Liver (tissue), 9 donors: ENCODE measurements around the gene B4GALT2. TPM values are rescaled to one million over a fixed set of nuclear protein-coding genes. Genes with fewer than 3 reads are reported as not detected.

Source experiments
- DNase-seq: peaks from one replicate; pipeline ENCODE4 v3.0.0-alpha.2; 2017; ENCODE audit warnings: low spot score
- H3K27ac ChIP-seq, 2 donors: one replicate each; pipeline ENCODE4 v1.7.0; 2013; ENCODE audit warnings: inconsistent platforms in 2 of 2, low read length in 2 of 2, control low read depth in 1 of 2, low read depth in 1 of 2, mild to moderate bottlenecking in 1 of 2
- H3K27me3 ChIP-seq, 4 donors: one replicate each; pipeline versions ENCODE4 v1.6.1 to v1.7.0; 2013; ENCODE audit warnings: low read length in 3 of 4, inconsistent platforms in 1 of 4, mild to moderate bottlenecking in 1 of 4, moderate library complexity in 1 of 4; ENCODE audit not compliant: control insufficient read depth in 4 of 4, insufficient read depth in 4 of 4
- H3K36me3 ChIP-seq, 4 donors: one replicate each; pipeline versions ENCODE4 v1.6.1 to v1.7.0; 2013; ENCODE audit warnings: low read length in 3 of 4, mild to moderate bottlenecking in 3 of 4, low read depth in 1 of 4, moderate library complexity in 1 of 4; ENCODE audit not compliant: control insufficient read depth in 4 of 4, insufficient read depth in 3 of 4
- H3K4me1 ChIP-seq, 4 donors: one replicate each; pipeline versions ENCODE4 v1.6.1 to v1.7.0; 2013; ENCODE audit warnings: low read length in 3 of 4, mild to moderate bottlenecking in 3 of 4, moderate library complexity in 1 of 4; ENCODE audit not compliant: control insufficient read depth in 4 of 4, insufficient read depth in 4 of 4
- H3K4me3 ChIP-seq, 3 donors: one replicate each; pipeline versions ENCODE4 v1.6.1 to v1.7.0; 2013; ENCODE audit warnings: low read length in 3 of 3, control low read depth in 1 of 3, low read depth in 1 of 3, mild to moderate bottlenecking in 1 of 3
- H3K9ac ChIP-seq, 2 donors: one replicate each; pipeline ENCODE4 v1.7.0; 2013; ENCODE audit warnings: low read length in 2 of 2, mild to moderate bottlenecking in 2 of 2, moderate library complexity in 2 of 2, control low read depth in 1 of 2, low read depth in 1 of 2
- H3K9me3 ChIP-seq, 4 donors: one replicate each; pipeline versions ENCODE4 v1.6.1 to v1.7.0; 2013; ENCODE audit warnings: low read length in 3 of 4; ENCODE audit not compliant: control insufficient read depth in 4 of 4
- EGR1 ChIP-seq, 2 donors: IDR thresholded peaks; 2 replicates each; pipeline ENCODE4 v1.6.1; 2016 to 2018; ENCODE audit warnings: antibody characterized with exemption in 2 of 2, low read depth in 2 of 2
- FOXA1 ChIP-seq: IDR thresholded peaks from 2 replicates; pipeline ENCODE4 v1.6.1; 2016; ENCODE audit warnings: antibody characterized with exemption
- FOXA2 ChIP-seq: IDR thresholded peaks from 2 replicates; pipeline ENCODE4 v1.6.1; 2016; ENCODE audit warnings: antibody characterized with exemption
- GABPA ChIP-seq, 2 donors: IDR thresholded peaks in 1 of 2; conservative IDR thresholded peaks in 1 of 2; 2 replicates each; pipeline ENCODE4 v1.6.1; 2016; ENCODE audit warnings: antibody characterized with exemption in 2 of 2, mild to moderate bottlenecking in 1 of 2, moderate library complexity in 1 of 2
- HNF4A ChIP-seq, 2 donors: conservative IDR thresholded peaks; 2 replicates each; pipeline ENCODE4 v1.6.1; 2016; ENCODE audit warnings: antibody characterized with exemption in 2 of 2, mild to moderate bottlenecking in 2 of 2
- HNF4G ChIP-seq: IDR thresholded peaks from 2 replicates; pipeline ENCODE4 v1.6.1; 2016; ENCODE audit warnings: antibody characterized with exemption
- JUND ChIP-seq, 2 donors: IDR thresholded peaks; 2 replicates each; pipeline ENCODE4 v1.6.1; 2016; ENCODE audit warnings: antibody characterized with exemption in 2 of 2
- NR2F2 ChIP-seq: IDR thresholded peaks from 2 replicates; pipeline ENCODE4 v1.6.1; 2016; ENCODE audit warnings: antibody characterized with exemption
- RAD21 ChIP-seq, 2 donors: IDR thresholded peaks; 2 replicates each; pipeline ENCODE4 v1.6.1; 2016; ENCODE audit warnings: antibody characterized with exemption in 2 of 2, mild to moderate bottlenecking in 2 of 2
- RXRA ChIP-seq, 2 donors: IDR thresholded peaks; 2 replicates each; pipeline ENCODE4 v1.6.1; 2017 to 2018; ENCODE audit warnings: antibody characterized with exemption in 2 of 2, mild to moderate bottlenecking in 1 of 2
- SP1 ChIP-seq: IDR thresholded peaks from 2 replicates; pipeline ENCODE4 v1.6.1; 2018; ENCODE audit warnings: antibody characterized with exemption, mild to moderate bottlenecking
- YY1 ChIP-seq: IDR thresholded peaks from 2 replicates; pipeline ENCODE4 v1.6.1; 2016; ENCODE audit warnings: antibody characterized with exemption, mild to moderate bottlenecking
- WGBS: extraction: QIAGEN DNeasy Blood & Tissue Kit; methylation state at CpG from one replicate; pipeline ENCODE4 v1.1.7; 2013; 5-methylcytosine and 5-hydroxymethylcytosine counted together
- polyA plus RNA-seq, 2 donors: library from polyadenylated mRNA; stranded (reverse) in 1 of 2; unstranded in 1 of 2; fragments of 200-250 nt in 1 of 2; fragments of >200 nt in 1 of 2; fragmentation: Nextera tagmentation in 1 of 2; extraction: Ambion mirVana in 1 of 2; gene quantifications; one replicate each; pipeline versions ENCODE4 v1.2.1 to v1.2.3, GENCODE V29; 2013 to 2015
- total RNA-seq, 2 donors: library from RNA; depleted of rRNA; stranded (reverse); fragments of >200 nt; gene quantifications; one replicate each; pipeline ENCODE4 v1.2.3, GENCODE V29; 2014
- TF ChIP-seq, protein P1 (sequence below): IDR thresholded peaks from 2 replicates; pipeline ENCODE4 v1.6.1; 2016; ENCODE audit warnings: antibody characterized with exemption
- TF ChIP-seq, protein P2 (sequence below): IDR thresholded peaks from 2 replicates; pipeline ENCODE4 v1.6.1; 2016; ENCODE audit warnings: antibody characterized with exemption
- TF ChIP-seq, protein P3 (sequence below): IDR thresholded peaks from 2 replicates; pipeline ENCODE4 v1.6.1; 2016; ENCODE audit warnings: antibody characterized with exemption
- TF ChIP-seq, protein P4 (sequence below): IDR thresholded peaks from 2 replicates; pipeline ENCODE4 v1.6.1; 2016; ENCODE audit warnings: antibody characterized with exemption, mild to moderate bottlenecking
- donor health status: healthy.
- donor health status: healthy.
- donor health status: healthy.
- donor health status: healthy.
- donor health status: healthy.

Gene B4GALT2
- total and polyA plus RNA-seq, 4 donors, result 2.9 to 31.5 (median 16.1) TPM

DNA sequence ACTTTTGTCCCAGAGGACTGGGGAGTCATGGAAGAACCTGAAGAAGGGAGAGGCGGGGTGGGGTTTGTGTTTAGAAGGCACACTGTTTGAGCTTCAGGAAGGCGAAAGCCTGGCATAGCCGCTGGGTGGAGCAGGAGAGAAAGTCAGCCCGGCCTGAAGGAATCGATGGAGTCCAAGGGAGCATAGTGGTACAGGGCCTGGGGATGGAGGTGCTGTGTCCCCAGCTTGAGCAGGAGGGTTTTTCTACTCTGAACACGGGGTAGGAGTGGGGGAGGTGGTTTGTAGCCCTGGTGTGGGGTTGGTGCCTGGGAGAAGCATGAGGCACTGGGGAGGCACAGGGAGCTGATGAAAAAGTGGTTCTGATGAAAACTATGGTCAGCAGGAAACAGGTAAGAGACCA lies 7.7 kb downstream of the B4GALT2 start (continued):
- TF ChIP-seq FOXA2, result no peak
- no peak for TF ChIP-seq EGR1 (IDR thresholded peaks at IDR 0.05; ENCODE audit: low read depth in 2 of 2)
- no peak for TF ChIP-seq FOXA1
- TF ChIP-seq, protein P1, sequence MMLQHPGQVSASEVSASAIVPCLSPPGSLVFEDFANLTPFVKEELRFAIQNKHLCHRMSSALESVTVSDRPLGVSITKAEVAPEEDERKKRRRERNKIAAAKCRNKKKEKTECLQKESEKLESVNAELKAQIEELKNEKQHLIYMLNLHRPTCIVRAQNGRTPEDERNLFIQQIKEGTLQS, result no peak
- TF ChIP-seq YY1, result no peak
- no peak for TF ChIP-seq SP1

DNA sequence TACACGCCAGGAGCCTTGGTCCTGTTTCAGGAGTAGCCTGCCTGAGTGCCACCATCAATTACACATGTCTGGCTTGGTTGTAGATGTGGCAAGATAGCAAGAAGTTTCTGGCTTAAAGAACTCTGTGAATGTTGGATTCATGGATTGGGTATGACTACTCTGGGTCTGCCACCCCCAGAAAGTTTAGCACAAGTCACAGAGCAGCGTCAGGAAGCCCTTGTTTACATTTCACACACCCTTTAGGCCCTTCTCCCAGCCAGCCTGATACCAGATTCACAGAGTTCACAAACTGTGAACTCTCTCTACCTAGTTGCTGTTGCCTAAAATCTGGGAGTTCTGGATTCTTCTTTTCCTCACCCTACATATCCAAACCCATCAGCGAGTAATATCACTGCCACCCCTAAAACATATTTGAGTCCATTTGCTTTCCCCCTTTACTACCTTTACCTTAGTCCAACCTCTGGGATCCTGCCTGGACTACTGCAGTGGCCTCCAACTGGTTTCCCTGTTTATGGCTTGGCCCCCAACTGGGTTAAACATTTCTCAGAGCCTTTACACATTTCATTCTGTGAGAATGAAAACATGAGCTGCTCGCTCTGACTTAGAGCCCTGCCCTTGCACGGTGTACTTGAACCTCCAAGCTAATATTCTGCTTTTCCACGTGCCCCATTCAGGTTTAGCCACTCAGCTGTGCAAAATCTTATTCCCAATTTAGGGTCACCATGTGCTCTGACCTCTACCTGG lies 8.3 kb downstream of the B4GALT2 start:
- DNase-seq, result no peak
- no peak for TF ChIP-seq JUND (IDR thresholded peaks at IDR 0.05)
- no peak for TF ChIP-seq HNF4G
- no peak for TF ChIP-seq GABPA (IDR thresholded peaks at IDR 0.05 in 1 of 2, conservative IDR thresholded peaks at IDR 0.05 in 1 of 2)
- TF ChIP-seq RXRA (IDR thresholded peaks at IDR 0.05), result peak in 1 of 2 donors; percentile 36
- no peak for TF ChIP-seq FOXA1
- TF ChIP-seq, protein P2, sequence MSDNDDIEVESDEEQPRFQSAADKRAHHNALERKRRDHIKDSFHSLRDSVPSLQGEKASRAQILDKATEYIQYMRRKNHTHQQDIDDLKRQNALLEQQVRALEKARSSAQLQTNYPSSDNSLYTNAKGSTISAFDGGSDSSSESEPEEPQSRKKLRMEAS, result no peak
- H3K36me3 ChIP-seq, result peaks cover 0 to 4% (median 0%) of the 10 kb centered on the region in 4 donors
- no peak overlapping the region for H3K4me3 ChIP-seq
- H3K27me3 ChIP-seq, result no peaks in the 10 kb centered on the region
- peaks cover 0 to 15% (median 7%) of the 10 kb centered on the region in 4 donors for H3K4me1 ChIP-seq
- H3K9me3 ChIP-seq, result no peaks in the 10 kb centered on the region
- H3K27ac ChIP-seq, result no peak overlapping the region
- no peak overlapping the region for H3K9ac ChIP-seq
- WGBS, result 72% methylated on average over 6 of the region's 6 CpGs

DNA sequence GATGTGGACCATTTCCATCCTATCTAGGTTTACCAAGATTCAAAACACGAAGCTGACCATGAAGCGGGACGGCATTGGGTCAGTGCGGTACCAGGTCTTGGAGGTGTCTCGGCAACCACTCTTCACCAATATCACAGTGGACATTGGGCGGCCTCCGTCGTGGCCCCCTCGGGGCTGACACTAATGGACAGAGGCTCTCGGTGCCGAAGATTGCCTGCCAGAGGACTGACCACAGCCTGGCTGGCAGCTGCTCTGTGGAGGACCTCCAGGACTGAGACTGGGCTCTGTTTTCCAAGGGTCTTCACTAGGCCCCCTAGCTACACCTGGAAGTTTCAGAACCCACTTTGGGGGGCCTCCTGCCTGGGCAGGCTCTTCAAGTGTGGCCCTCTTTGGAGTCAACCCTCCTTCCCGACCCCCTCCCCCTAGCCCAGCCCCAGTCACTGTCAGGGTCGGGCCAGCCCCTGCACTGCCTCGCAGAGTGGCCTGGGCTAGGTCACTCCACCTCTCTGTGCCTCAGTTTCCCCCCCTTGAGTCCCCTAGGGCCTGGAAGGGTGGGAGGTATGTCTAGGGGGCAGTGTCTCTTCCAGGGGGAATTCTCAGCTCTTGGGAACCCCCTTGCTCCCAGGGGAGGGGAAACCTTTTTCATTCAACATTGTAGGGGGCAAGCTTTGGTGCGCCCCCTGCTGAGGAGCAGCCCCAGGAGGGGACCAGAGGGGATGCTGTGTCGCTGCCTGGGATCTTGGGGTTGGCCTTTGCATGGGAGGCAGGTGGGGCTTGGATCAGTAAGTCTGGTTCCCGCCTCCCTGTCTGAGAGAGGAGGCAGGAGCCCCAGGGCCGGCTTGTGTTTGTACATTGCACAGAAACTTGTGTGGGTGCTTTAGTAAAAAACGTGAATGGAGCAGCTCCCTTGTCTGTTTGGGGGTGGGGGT lies 11.5 kb downstream of the B4GALT2 start:
- DNase-seq, result no peak
- H3K27ac ChIP-seq, result peak overlapping the region; percentile 45 to 77
- no peaks in the 10 kb centered on the region for H3K27me3 ChIP-seq
- 82% methylated on average over 19 of the region's 19 CpGs for WGBS
- peak overlapping the region in 2 of 3 donors; percentile 56 to 67 for H3K4me3 ChIP-seq
- TF ChIP-seq YY1 (no peak), HNF4A (conservative IDR thresholded peaks at IDR 0.05) (no peak), FOXA2 (no peak), GABPA (IDR thresholded peaks at IDR 0.05 in 1 of 2, conservative IDR thresholded peaks at IDR 0.05 in 1 of 2) (no peak), NR2F2 (no peak), RAD21 (IDR thresholded peaks at IDR 0.05) (no peak), SP1 (no peak), JUND (IDR thresholded peaks at IDR 0.05) (no peak), FOXA1 (no peak), HNF4G (no peak)
- TF ChIP-seq, protein P3, sequence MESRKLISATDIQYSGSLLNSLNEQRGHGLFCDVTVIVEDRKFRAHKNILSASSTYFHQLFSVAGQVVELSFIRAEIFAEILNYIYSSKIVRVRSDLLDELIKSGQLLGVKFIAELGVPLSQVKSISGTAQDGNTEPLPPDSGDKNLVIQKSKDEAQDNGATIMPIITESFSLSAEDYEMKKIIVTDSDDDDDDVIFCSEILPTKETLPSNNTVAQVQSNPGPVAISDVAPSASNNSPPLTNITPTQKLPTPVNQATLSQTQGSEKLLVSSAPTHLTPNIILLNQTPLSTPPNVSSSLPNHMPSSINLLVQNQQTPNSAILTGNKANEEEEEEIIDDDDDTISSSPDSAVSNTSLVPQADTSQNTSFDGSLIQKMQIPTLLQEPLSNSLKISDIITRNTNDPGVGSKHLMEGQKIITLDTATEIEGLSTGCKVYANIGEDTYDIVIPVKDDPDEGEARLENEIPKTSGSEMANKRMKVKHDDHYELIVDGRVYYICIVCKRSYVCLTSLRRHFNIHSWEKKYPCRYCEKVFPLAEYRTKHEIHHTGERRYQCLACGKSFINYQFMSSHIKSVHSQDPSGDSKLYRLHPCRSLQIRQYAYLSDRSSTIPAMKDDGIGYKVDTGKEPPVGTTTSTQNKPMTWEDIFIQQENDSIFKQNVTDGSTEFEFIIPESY, result no peak
- TF ChIP-seq, protein P4, sequence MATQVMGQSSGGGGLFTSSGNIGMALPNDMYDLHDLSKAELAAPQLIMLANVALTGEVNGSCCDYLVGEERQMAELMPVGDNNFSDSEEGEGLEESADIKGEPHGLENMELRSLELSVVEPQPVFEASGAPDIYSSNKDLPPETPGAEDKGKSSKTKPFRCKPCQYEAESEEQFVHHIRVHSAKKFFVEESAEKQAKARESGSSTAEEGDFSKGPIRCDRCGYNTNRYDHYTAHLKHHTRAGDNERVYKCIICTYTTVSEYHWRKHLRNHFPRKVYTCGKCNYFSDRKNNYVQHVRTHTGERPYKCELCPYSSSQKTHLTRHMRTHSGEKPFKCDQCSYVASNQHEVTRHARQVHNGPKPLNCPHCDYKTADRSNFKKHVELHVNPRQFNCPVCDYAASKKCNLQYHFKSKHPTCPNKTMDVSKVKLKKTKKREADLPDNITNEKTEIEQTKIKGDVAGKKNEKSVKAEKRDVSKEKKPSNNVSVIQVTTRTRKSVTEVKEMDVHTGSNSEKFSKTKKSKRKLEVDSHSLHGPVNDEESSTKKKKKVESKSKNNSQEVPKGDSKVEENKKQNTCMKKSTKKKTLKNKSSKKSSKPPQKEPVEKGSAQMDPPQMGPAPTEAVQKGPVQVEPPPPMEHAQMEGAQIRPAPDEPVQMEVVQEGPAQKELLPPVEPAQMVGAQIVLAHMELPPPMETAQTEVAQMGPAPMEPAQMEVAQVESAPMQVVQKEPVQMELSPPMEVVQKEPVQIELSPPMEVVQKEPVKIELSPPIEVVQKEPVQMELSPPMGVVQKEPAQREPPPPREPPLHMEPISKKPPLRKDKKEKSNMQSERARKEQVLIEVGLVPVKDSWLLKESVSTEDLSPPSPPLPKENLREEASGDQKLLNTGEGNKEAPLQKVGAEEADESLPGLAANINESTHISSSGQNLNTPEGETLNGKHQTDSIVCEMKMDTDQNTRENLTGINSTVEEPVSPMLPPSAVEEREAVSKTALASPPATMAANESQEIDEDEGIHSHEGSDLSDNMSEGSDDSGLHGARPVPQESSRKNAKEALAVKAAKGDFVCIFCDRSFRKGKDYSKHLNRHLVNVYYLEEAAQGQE, result no peak
- TF ChIP-seq, protein P1, result no peak
- peaks cover 0 to 16% (median 7%) of the 10 kb centered on the region in 4 donors for H3K4me1 ChIP-seq
- H3K9me3 ChIP-seq, result no peaks in the 10 kb centered on the region
- H3K36me3 ChIP-seq, result peaks cover 0 to 2% (median 0%) of the 10 kb centered on the region in 4 donors
- no peak overlapping the region for H3K9ac ChIP-seq
